Measurements from ENCODE around the gene ZNF552.

The ZNF552 gene

GRCh38 chr19:57771417-57771816 lies 43.3 kb downstream of the ZNF552 start:
- DNase-seq: no peak

- peak; percentile 77 for DNase-seq
These were observed 45.2 kb downstream of the ZNF552 start, which contains the start of gene ZNF586 for GRCh38 chr19:57769345-57770131. Gene ZNF586 (plus strand): TSS chr19:57769676. CDS start chr19:57769843, 167 bp downstream.

DNA sequence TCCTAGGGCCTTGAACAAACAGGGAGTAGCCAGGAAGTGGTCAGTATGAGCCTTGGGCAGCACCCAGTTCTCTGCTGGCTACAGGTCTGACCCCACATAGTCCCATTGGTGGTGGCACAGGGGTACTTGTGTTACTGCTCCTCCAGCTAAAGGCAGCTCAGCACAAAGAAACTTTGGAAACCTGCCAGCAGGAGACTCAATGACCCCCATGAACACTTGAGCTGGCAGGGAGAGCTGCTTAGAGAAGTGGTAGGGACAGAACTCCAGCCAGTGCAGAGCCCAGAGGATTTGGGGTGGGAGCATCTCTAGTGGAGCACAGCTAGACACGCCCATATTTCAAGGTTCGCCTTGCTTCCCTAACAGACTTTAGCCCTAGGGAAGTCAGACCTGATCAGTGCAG lies 55.6 kb downstream of the ZNF552 start:
- DNase-seq: no peak

- no peak for DNase-seq
These were observed 56.8 kb downstream of the ZNF552 start for GRCh38 chr19:57757941-57758340.
